ENCODE measurements around the gene NFS1.
A peak's percentile ranks its signal among the peaks of the same experiment; 100 is the strongest.

NFS1 gene

DNA sequence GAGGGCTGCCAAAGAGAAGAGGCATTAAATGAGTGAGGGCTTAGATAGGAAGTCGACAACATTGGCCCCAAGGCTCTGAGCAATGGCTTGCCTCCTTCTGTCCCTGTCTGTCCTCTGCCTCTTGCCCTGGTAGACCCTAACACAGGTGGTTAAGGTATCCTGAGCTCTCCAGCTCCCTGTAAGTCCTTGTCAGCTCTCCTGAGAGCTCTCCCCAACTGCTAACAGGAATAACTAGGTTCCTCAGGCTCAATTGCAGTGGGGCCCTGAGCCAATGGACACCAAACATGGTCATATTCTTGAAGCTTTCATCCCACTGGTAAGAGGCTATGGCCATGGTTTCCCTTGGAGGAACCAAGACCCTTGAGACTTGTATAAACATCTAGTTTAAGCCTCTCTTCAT lies 29.5 kb downstream of the NFS1 start:
- TF ChIP-seq, protein P1, sequence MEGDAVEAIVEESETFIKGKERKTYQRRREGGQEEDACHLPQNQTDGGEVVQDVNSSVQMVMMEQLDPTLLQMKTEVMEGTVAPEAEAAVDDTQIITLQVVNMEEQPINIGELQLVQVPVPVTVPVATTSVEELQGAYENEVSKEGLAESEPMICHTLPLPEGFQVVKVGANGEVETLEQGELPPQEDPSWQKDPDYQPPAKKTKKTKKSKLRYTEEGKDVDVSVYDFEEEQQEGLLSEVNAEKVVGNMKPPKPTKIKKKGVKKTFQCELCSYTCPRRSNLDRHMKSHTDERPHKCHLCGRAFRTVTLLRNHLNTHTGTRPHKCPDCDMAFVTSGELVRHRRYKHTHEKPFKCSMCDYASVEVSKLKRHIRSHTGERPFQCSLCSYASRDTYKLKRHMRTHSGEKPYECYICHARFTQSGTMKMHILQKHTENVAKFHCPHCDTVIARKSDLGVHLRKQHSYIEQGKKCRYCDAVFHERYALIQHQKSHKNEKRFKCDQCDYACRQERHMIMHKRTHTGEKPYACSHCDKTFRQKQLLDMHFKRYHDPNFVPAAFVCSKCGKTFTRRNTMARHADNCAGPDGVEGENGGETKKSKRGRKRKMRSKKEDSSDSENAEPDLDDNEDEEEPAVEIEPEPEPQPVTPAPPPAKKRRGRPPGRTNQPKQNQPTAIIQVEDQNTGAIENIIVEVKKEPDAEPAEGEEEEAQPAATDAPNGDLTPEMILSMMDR (IDR thresholded peaks at IDR 0.05): no peak
- H3K27ac ChIP-seq: no peak overlapping the region

DNA sequence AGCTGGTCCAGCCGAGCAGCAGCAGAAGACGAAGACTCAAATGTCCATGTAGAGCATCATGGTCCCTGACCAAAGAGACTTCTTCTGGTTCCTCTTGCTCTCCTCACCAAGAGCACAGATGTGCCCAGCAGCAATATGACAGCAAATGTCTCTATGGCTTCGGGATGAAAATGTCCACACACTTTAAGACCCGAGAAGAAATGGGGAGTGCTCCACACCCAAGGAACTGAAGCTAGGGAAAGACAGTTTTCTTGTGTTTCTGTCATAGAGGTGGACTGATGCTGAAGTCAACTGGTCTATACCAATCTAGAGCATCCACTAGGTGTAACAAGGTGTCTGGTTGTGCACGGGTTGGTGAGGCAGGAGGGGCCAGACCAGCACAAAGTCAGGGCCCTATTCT lies 29.9 kb downstream of the NFS1 start:
- no peak overlapping the region for H3K27ac ChIP-seq
- no peak for TF ChIP-seq ZFX (IDR thresholded peaks at IDR 0.05; ENCODE audit: borderline replicate concordance)

DNA sequence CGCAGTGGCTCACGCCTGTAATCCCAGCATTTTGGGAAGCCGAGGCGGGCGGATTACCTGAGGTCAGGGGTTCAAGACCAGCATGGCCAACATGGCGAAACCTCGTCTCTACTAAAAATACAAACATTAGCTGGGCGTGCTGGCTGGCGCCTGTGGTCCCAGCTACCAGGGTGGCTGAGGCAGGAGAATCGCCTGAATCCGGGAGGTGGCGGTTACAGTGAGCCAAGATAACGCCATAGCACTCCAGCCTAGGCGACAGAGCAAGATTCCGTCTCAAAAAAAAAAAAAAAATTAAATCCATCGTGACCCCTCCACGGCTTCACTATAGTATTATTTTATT lies 33.2 kb downstream of the NFS1 start:
- peak overlapping the region; percentile 92 for H3K27ac ChIP-seq
- no peak for TF ChIP-seq ZFX (IDR thresholded peaks at IDR 0.05; ENCODE audit: borderline replicate concordance)
- TF ChIP-seq, protein P1 (IDR thresholded peaks at IDR 0.05): no peak

DNA sequence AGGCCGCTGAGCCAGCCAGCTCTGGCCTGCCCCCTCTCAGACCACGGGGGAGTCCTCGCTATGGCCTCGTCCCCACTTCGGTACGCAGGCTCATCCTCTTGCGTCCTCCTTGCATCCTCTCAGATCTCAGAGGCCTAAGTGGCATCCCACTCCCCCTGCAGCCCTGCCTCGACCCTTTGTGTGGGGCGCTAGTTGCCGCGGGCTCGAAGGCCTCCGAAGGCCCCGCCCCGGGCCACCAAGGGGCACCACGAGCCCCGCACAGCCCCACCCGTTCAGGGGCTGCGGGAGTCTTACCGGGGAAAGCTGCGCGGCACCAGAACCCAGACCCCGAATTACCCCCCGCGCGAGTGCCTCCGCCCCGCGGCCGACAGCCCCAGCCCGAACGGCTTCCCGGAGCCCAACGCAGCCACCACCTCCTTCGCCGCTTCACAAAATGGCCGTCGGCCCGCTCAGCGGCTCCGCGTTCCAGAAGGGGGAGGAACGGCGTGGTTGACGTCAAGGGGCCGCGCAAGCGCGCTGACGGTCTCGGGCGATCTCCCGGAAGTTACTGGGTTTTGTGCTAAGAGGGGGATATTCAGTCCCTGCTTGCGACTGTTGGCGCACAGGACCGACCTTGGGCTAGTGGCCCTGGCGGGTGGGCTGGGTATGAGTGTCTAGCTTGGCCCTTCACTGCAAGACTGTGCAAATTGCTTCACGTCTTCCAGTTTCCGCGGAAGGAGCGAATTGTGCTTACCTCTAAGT lies 34.5 kb downstream of the NFS1 start, which contains the start of the genes CPNE1 and RBM12:
CPNE1 (minus strand) TSS at position 435 of the 741 bp plus-strand sequence. CDS start 31,977 bp downstream, outside the sequence.
RBM12 (minus strand) TSS at position 435 of the 741 bp plus-strand sequence. CDS start 9,578 bp downstream, outside the sequence.
- peak within 1 kb of the TSS; percentile 92 for H3K27ac ChIP-seq
- TF ChIP-seq ZFX (IDR thresholded peaks at IDR 0.05; ENCODE audit: borderline replicate concordance): no peak
- TF ChIP-seq, protein P1 (IDR thresholded peaks at IDR 0.05): peak; percentile 19; the same call in 1 of the 2 replicates

DNA sequence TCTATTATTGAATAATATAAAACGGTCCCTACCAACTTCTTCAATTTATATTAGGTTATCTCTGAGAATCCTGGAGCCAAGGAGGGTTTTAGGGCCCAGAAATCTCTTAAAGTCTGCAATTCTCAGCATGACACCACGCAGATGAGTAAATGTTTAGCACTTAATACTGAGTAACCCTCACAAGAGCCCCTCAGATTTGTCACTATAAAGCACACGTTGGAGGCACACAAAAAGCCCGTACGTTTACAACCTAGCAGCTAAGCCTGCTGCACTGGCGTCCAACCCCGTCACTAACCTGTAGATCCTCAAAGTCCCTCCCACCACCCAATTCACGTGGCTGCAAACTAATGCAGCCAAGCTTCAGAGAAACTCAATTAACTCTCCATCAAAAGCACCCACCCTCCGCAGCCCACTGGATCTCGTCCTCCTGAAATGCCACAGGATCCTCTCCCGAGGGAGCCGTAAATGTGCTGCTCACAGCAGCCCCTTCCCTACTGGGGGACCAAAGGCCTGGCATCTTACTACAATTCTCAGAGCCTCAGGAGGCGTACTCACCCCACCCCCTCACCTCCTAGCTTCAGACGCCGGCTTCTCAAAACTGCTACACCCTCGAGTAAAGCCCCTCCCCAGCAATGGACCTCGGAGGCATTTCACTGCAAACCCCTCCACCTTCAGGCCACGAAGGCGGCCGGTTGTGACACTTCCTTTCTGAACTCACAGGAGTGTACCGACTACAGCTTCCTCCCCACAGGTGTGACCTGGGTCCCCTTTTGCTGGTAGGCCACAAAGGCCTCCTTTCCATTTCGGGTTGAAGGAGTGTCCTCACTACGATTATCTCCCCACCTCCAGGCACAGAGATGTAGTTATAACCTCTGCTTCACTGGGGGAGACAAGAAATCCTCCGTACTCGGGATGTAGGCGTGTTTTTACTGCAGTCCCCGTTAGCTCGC lies 35.4 kb downstream of the NFS1 start:
- no peak for TF ChIP-seq ZFX (IDR thresholded peaks at IDR 0.05; ENCODE audit: borderline replicate concordance)
- TF ChIP-seq, protein P1 (IDR thresholded peaks at IDR 0.05): no peak
- peak overlapping the region; percentile 92 for H3K27ac ChIP-seq

DNA sequence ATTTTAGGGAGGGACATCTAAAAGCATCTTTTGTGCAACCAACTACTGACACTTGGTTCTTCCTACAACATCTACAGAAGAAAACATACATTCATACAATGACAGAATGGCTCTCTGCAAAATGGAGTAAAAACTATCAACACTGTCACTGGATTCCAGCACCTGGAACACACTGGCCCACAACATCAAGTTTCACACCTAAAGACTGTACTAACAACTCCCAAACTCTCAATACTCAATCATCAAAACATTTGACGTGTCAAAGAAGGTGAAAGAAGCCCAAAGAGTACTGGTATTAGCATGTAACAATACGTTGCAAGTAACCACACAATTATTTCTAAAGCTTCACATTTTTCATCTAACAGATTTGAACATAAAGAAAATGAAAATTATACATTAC lies 36.6 kb downstream of the NFS1 start:
- TF ChIP-seq ZFX (IDR thresholded peaks at IDR 0.05; ENCODE audit: borderline replicate concordance): no peak
- TF ChIP-seq, protein P1 (IDR thresholded peaks at IDR 0.05): no peak
- no peak overlapping the region for H3K27ac ChIP-seq

DNA sequence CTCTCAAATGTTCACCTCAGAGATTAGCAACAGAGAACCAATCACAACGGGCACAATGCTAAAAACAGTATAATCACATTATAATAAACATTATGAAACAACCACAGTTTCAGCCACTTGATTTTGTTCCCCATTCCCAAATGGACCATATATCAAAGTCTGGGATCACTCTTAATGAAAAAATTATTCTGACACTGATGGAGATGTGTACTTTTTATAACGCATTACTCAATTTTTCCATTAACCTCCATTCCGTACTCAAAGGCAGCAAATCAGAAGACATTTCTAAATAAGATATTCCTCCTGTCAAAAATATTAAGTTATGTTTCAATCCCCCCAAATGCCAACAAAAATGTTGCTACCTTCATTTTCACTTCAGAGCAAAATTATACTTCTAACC lies 37.2 kb downstream of the NFS1 start:
- TF ChIP-seq, protein P1 (IDR thresholded peaks at IDR 0.05): no peak
- TF ChIP-seq ZFX (IDR thresholded peaks at IDR 0.05; ENCODE audit: borderline replicate concordance): no peak
- no peak overlapping the region for H3K27ac ChIP-seq

All from 22Rv1 (cell line).